Measurements from ENCODE around the gene SMIM1. TPM values are rescaled to one million over a fixed set of nuclear protein-coding genes. Genes with fewer than 3 reads are reported as not detected.

The SMIM1 gene
- total and polyA plus RNA-seq, 9 of the 15 experiments (the other 6 are each of a cell fraction or from before 2014, with no cell fraction given) = 2.3 to 125 (median 24.3) TPM

DNA sequence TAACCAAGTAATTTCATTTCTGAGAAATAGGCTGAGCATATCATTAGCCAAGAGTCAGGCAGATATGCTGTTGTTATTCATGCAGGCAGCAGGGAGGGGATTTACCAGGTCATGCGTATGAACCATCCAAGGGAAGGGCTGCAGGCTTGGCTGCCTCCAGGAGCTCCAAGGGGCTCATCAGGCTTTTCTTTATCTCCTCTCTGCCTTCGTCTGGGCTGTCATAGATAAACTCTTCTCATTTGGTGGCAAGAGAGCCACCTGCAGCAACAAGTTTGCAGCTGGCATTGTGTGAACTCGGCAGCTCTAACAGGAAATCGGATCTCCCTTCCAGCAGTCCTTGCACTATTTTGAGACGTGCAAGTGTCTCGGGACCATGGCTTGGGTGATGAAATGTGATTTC is 12.8 kb upstream of the SMIM1 start (continued):
- TF ChIP-seq RBM17 (IDR thresholded peaks at IDR 0.05; ENCODE audit: borderline replicate concordance, low read depth, low read length) (no peak), NCOR1 (IDR thresholded peaks at IDR 0.05) (peak; percentile 65), ZBED1 (IDR thresholded peaks at IDR 0.05) (no peak), SOX6 (IDR thresholded peaks at IDR 0.05) (peak; percentile 58; the same call in 1 of the 2 replicates), FUS (optimal IDR thresholded peaks at IDR 0.05; ENCODE audit: low read depth, low read length) (no peak), MTA2 (IDR thresholded peaks at IDR 0.05; ENCODE audit: low read depth) (peak; percentile 50; the same call in 1 of the 2 replicates), SP1 (CRISPR knock-in tag; IDR thresholded peaks at IDR 0.05) (0 out of 2 replicates have a peak, but pooled peaks have one; percentile 47), POLR2AphosphoS2 (IDR thresholded peaks at IDR 0.05; ENCODE audit: low read length) (no peak), NFIX (CRISPR knock-in tag; IDR thresholded peaks at IDR 0.05; ENCODE audit: low read depth) (no peak), TCFL5 (CRISPR knock-in tag; conservative IDR thresholded peaks at IDR 0.05) (no peak), ATF7 (IDR thresholded peaks at IDR 0.05) (0 out of 2 replicates have a peak, but pooled peaks have one; percentile 15), ZKSCAN1 (IDR thresholded peaks at IDR 0.05; ENCODE audit: low read depth, low read length) (no peak), GABPA (tag; conservative IDR thresholded peaks at IDR 0.05; ENCODE audit: low read depth) (no peak), CBFB (CRISPR knock-in tag; IDR thresholded peaks at IDR 0.05) (no peak), ZNF316 (IDR thresholded peaks at IDR 0.05) (no peak), PTBP1 (IDR thresholded peaks at IDR 0.05; ENCODE audit: low read depth, low read length) (no peak), STAT5A (IDR thresholded peaks at IDR 0.05; ENCODE audit: borderline replicate concordance, low read length) (peak; percentile 12; the same call in 1 of the 2 replicates), CREM (IDR thresholded peaks at IDR 0.05; ENCODE audit: low read depth) (0 out of 2 replicates have a peak, but pooled peaks have one; percentile 15), TEAD4 (IDR thresholded peaks at IDR 0.05; ENCODE audit: low read length) (peak; percentile 69), TEAD4 (CRISPR knock-in tag; IDR thresholded peaks at IDR 0.05; ENCODE audit: borderline replicate concordance) (no peak), SNIP1 (IDR thresholded peaks at IDR 0.05; ENCODE audit: low read depth) (no peak), KLF16 (IDR thresholded peaks at IDR 0.05) (peak; percentile 80), ZFPM2 (CRISPR knock-in tag; IDR thresholded peaks at IDR 0.05) (no peak), RCOR1 (IDR thresholded peaks at IDR 0.05; ENCODE audit: borderline replicate concordance in 1 of 2, low read depth in 2 of 2, low read length in 2 of 2) (peak; percentile 10 to 55; a peak in 1 of 4 replicates), MEF2A (IDR thresholded peaks at IDR 0.05; ENCODE audit: control insufficient read depth, low read depth, low read length) (no peak)
- TF ChIP-seq, protein P1, sequence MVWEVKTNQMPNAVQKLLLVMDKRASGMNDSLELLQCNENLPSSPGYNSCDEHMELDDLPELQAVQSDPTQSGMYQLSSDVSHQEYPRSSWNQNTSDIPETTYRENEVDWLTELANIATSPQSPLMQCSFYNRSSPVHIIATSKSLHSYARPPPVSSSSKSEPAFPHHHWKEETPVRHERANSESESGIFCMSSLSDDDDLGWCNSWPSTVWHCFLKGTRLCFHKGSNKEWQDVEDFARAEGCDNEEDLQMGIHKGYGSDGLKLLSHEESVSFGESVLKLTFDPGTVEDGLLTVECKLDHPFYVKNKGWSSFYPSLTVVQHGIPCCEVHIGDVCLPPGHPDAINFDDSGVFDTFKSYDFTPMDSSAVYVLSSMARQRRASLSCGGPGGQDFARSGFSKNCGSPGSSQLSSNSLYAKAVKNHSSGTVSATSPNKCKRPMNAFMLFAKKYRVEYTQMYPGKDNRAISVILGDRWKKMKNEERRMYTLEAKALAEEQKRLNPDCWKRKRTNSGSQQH (CRISPR knock-in tag; IDR thresholded peaks at IDR 0.05) = no peak
- TF ChIP-seq, protein P2, sequence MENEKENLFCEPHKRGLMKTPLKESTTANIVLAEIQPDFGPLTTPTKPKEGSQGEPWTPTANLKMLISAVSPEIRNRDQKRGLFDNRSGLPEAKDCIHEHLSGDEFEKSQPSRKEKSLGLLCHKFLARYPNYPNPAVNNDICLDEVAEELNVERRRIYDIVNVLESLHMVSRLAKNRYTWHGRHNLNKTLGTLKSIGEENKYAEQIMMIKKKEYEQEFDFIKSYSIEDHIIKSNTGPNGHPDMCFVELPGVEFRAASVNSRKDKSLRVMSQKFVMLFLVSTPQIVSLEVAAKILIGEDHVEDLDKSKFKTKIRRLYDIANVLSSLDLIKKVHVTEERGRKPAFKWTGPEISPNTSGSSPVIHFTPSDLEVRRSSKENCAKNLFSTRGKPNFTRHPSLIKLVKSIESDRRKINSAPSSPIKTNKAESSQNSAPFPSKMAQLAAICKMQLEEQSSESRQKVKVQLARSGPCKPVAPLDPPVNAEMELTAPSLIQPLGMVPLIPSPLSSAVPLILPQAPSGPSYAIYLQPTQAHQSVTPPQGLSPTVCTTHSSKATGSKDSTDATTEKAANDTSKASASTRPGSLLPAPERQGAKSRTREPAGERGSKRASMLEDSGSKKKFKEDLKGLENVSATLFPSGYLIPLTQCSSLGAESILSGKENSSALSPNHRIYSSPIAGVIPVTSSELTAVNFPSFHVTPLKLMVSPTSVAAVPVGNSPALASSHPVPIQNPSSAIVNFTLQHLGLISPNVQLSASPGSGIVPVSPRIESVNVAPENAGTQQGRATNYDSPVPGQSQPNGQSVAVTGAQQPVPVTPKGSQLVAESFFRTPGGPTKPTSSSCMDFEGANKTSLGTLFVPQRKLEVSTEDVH (IDR thresholded peaks at IDR 0.05; ENCODE audit: low read depth, partially characterized antibody) = no peak
